ENCODE results near the gene MNX1.

- TF ChIP-seq CTCF (conservative IDR thresholded peaks at IDR 0.05; ENCODE audit: low read length) (no peak), EZH2phosphoT487 (IDR thresholded peaks at IDR 0.05; ENCODE audit: borderline replicate concordance, low read depth, low read length) (no peak)
These were observed 13.1 kb upstream of the MNX1 start for GRCh38 chr7:157023589-157023905.

Measured in OCI-LY7 (cell line).